Smooth muscle cell (in vitro differentiated cells): Measurements from ENCODE around the gene SF3A1. TPM values are rescaled to one million over a fixed set of nuclear protein-coding genes. Genes with fewer than 3 reads are reported as not detected.

Experiments used
- DNase-seq: peaks from one replicate; lab custom pipeline; 2025; ENCODE audit not compliant: unreplicated experiment; lab: John Stamatoyannopoulos, UW
- H2AFZ ChIP-seq: fragments of 200-600 bp; sonication (generic); 2 replicates; pipeline ENCODE4 v1.6.0; 2016; ENCODE audit warnings: antibody characterized with exemption, low read depth, mild to moderate bottlenecking
- H3F3A ChIP-seq: fragments of 200-600 bp; sonication (generic); 2 replicates; pipeline ENCODE4 v1.6.0; 2017; ENCODE audit warnings: antibody characterized with exemption, low read depth
- H3K27ac ChIP-seq: fragments of 200-600 bp; sonication (generic); 2 replicates; pipeline ENCODE4 v1.5.1; 2016; ENCODE audit warnings: low read depth, mild to moderate bottlenecking
- H3K27me3 ChIP-seq: fragments of 200-600 bp; sonication (generic); 2 replicates; pipeline ENCODE4 v1.6.1; 2016; ENCODE audit warnings: low read depth, mild to moderate bottlenecking
- H3K36me3 ChIP-seq: fragments of 200-600 bp; sonication (generic); 2 replicates; pipeline ENCODE4 v1.5.1; 2016; ENCODE audit warnings: low read depth
- H3K4me1 ChIP-seq: fragments of 200-600 bp; sonication (generic); 2 replicates; pipeline ENCODE4 v1.5.1; 2016; ENCODE audit warnings: low read depth
- H3K4me2 ChIP-seq: fragments of 200-600 bp; sonication (generic); 2 replicates; pipeline ENCODE4 v1.6.0; 2016; ENCODE audit warnings: mild to moderate bottlenecking
- H3K4me3 ChIP-seq: fragments of 200-600 bp; sonication (generic); 2 replicates; pipeline ENCODE4 v1.5.1; 2016; ENCODE audit warnings: mild to moderate bottlenecking
- H3K79me2 ChIP-seq: fragments of 200-600 bp; sonication (generic); 2 replicates; pipeline ENCODE4 v1.6.0; 2016; ENCODE audit warnings: low read depth, mild to moderate bottlenecking
- H3K9ac ChIP-seq: fragments of 200-600 bp; sonication (generic); 2 replicates; pipeline ENCODE4 v1.6.0; 2016; ENCODE audit warnings: low read depth
- H3K9me3 ChIP-seq: fragments of 200-600 bp; sonication (generic); replicated peaks from 2 replicates; pipeline ENCODE4 v1.5.1; 2016; ENCODE audit warnings: low read depth
- H4K20me1 ChIP-seq: fragments of 200-600 bp; sonication (generic); 2 replicates; pipeline ENCODE4 v1.6.0; 2016; ENCODE audit warnings: low read depth
- CTCF ChIP-seq: fragments of 200-600 bp; sonication (generic); IDR thresholded peaks from 2 replicates; pipeline ENCODE4 v1.5.1; 2017; ENCODE audit warnings: borderline replicate concordance, mild to moderate bottlenecking, antibody characterized with exemption; ENCODE audit not compliant: insufficient read depth, poor library complexity, severe bottlenecking
- WGBS: methylation state at CpG from one replicate; pipeline ENCODE4 v1.1.7; 2016; ENCODE audit warnings: low lambda C conversion rate; 5-methylcytosine and 5-hydroxymethylcytosine counted together
- polyA plus RNA-seq: library from polyadenylated mRNA; unstranded; fragments of >200 nt; fragmentation: Nextera tagmentation; extraction: Ambion mirVana; gene quantifications from 2 replicates; pipeline ENCODE4 v1.2.1, GENCODE V29; 2016
- total RNA-seq: library from RNA; depleted of rRNA; stranded (reverse); fragments of >200 nt; gene quantifications from 2 replicates; pipeline ENCODE4 v1.2.3, GENCODE V29; 2014

Gene SF3A1
- total and polyA plus RNA-seq, 2 experiments from 2014 or later, result 55.0 to 86.7 TPM

GRCh38 chr22:30382340-30382739, 25.6 kb upstream of the SF3A1 start:
- peaks cover 7% of the 10 kb centered on the region for H3K4me1 ChIP-seq
- no peak overlapping the region for H3K9ac ChIP-seq
- TF ChIP-seq CTCF, result no peak
- no peaks in the 10 kb centered on the region for H3K9me3 ChIP-seq
- no peaks in the 10 kb centered on the region for H3K27me3 ChIP-seq
- H3K4me2 ChIP-seq, result no peak overlapping the region
- no peaks in the 10 kb centered on the region for H3F3A ChIP-seq
- no peak overlapping the region for H3K4me3 ChIP-seq
- H2AFZ ChIP-seq, result no peak overlapping the region
- no peaks in the 10 kb centered on the region for H3K79me2 ChIP-seq
- no peaks in the 10 kb centered on the region for H3K36me3 ChIP-seq
- DNase-seq, result no peak
- no peak overlapping the region for H3K27ac ChIP-seq
- 96% methylated on average over 5 of the region's 5 CpGs for WGBS
- no peaks in the 10 kb centered on the region for H4K20me1 ChIP-seq

GRCh38 chr22:30381264-30381663, 24.6 kb upstream of the SF3A1 start:
- DNase-seq, result no peak
- no peaks in the 10 kb centered on the region for H3K79me2 ChIP-seq
- no peak overlapping the region for H3K9ac ChIP-seq
- H3K9me3 ChIP-seq, result no peaks in the 10 kb centered on the region
- no peak overlapping the region for H3K27ac ChIP-seq
- no peak overlapping the region for H3K4me2 ChIP-seq
- H3K36me3 ChIP-seq, result no peaks in the 10 kb centered on the region
- no peaks in the 10 kb centered on the region for H3F3A ChIP-seq
- H4K20me1 ChIP-seq, result no peaks in the 10 kb centered on the region
- H3K4me3 ChIP-seq, result no peak overlapping the region
- H2AFZ ChIP-seq, result no peak overlapping the region
- TF ChIP-seq CTCF, result no peak
- WGBS, result 94% methylated on average over 12 of the region's 12 CpGs
- peaks cover 3% of the 10 kb centered on the region for H3K4me1 ChIP-seq
- no peaks in the 10 kb centered on the region for H3K27me3 ChIP-seq

DNA sequence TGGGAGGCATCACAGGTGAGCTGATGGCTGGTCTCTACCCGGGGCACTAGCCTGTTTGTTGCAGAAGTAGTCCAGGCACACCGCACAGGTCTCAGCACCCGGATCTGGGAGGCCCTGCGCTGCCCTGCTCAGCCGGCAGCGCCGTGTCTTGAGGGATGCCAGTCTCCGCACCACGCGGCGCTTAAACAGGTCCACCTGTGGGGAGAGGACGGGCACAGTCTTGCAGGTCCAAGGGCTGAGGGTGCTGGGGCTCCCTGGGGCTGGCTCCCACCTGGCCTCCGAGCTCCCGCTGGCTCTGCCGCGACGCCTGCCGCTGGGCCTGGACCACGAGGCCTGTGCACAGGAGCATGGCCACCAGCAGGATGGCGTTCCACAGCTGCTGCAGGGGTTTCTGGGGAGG, 23.3 kb upstream of the SF3A1 start:
- H3K27me3 ChIP-seq, result no peaks in the 10 kb centered on the region
- no peaks in the 10 kb centered on the region for H3K36me3 ChIP-seq
- H3K4me1 ChIP-seq, result no peaks in the 10 kb centered on the region
- H3K27ac ChIP-seq, result no peak overlapping the region
- H2AFZ ChIP-seq, result no peak overlapping the region
- no peaks in the 10 kb centered on the region for H3K79me2 ChIP-seq
- no peak for TF ChIP-seq CTCF
- H3K4me2 ChIP-seq, result no peak overlapping the region
- no peaks in the 10 kb centered on the region for H4K20me1 ChIP-seq
- H3F3A ChIP-seq, result no peaks in the 10 kb centered on the region
- no peak overlapping the region for H3K4me3 ChIP-seq
- no peaks in the 10 kb centered on the region for H3K9me3 ChIP-seq
- DNase-seq, result no peak
- 97% methylated on average over 20 of the region's 20 CpGs for WGBS
- no peak overlapping the region for H3K9ac ChIP-seq

- Histone ChIP-seq H3K27ac (no peak overlapping the region), H3K36me3 (no peaks in the 10 kb centered on the region), H3F3A (no peaks in the 10 kb centered on the region), H2AFZ (no peak overlapping the region), H3K9ac (no peak overlapping the region), H3K4me2 (no peak overlapping the region), H4K20me1 (peaks cover 4% of the 10 kb centered on the region), H3K9me3 (no peaks in the 10 kb centered on the region), H3K4me1 (no peaks in the 10 kb centered on the region), H3K4me3 (no peak overlapping the region), H3K27me3 (no peaks in the 10 kb centered on the region), H3K79me2 (no peaks in the 10 kb centered on the region)
- DNase-seq, result no peak
- no peak for TF ChIP-seq CTCF
- 95% methylated on average over 13 of the region's 13 CpGs for WGBS
These were observed 18.7 kb upstream of the SF3A1 start for GRCh38 chr22:30375312-30375849.
